Activated T-helper 17 cell treated with anti-CD3 and anti-CD28 coated beads, Interleukin-2, amount 50 U/mL, for 72 hours (primary cell): Measurements from ENCODE around the gene ATL3. TPM values are rescaled to one million over a fixed set of nuclear protein-coding genes. Genes with fewer than 3 reads are reported as not detected.
"Not testable (repeated sequence)": the region's sequence is repeated elsewhere in the genome, so short reads cannot be mapped to it uniquely, and the experiment has no call there.

Source experiments
- ATAC-seq: fragments of 150-1000 bp; cut with Tn5 transposase; replicated peaks from 2 replicates; pipeline ENCODE4 v1.10.0; 2021; ENCODE audit warnings: mild to moderate bottlenecking, moderate library complexity
- H3K27ac Mint-ChIP-seq: one replicate; pipeline ENCODE4 v1.8.0; 2022; ENCODE audit warnings: mixed read lengths
- H3K27me3 Mint-ChIP-seq: one replicate; pipeline ENCODE4 v1.8.0; 2022; ENCODE audit warnings: mixed read lengths
- H3K36me3 Mint-ChIP-seq: one replicate; pipeline ENCODE4 v1.8.0; 2022; ENCODE audit warnings: low read depth, mild to moderate bottlenecking, mixed read lengths
- H3K4me1 Mint-ChIP-seq: one replicate; pipeline ENCODE4 v1.8.0; 2022; ENCODE audit warnings: mixed read lengths
- H3K4me3 Mint-ChIP-seq: one replicate; pipeline ENCODE4 v1.8.0; 2022; ENCODE audit warnings: mild to moderate bottlenecking, mixed read lengths
- H3K9me3 Mint-ChIP-seq: one replicate; pipeline ENCODE4 v1.8.0; 2022; ENCODE audit warnings: mixed read lengths
- total RNA-seq, 2 donors: library from RNA; stranded (reverse); gene quantifications; one replicate each; pipeline ENCODE4 v1.2.3, GENCODE V29; 2022

The ATL3 gene
- total RNA-seq, 2 donors from 2014 or later = 31.1 to 33.3 TPM

GRCh38 chr11:63599211-63600122 is 71.7 kb downstream of the ATL3 start:
- no peaks in the 10 kb centered on the region for H3K4me1 Mint-ChIP-seq
- no peaks in the 10 kb centered on the region for H3K9me3 Mint-ChIP-seq
- no peak overlapping the region for H3K4me3 Mint-ChIP-seq
- no peaks in the 10 kb centered on the region for H3K27me3 Mint-ChIP-seq
- no peak overlapping the region for H3K27ac Mint-ChIP-seq
- ATAC-seq = no peak
- H3K36me3 Mint-ChIP-seq = no peaks in the 10 kb centered on the region

GRCh38 chr11:63598556-63598955 is 72.6 kb downstream of the ATL3 start:
- ATAC-seq = no peak
- Mint-ChIP-seq H3K27ac (no peak overlapping the region), H3K4me1 (no peaks in the 10 kb centered on the region), H3K27me3 (no peaks in the 10 kb centered on the region), H3K4me3 (no peak overlapping the region), H3K9me3 (no peaks in the 10 kb centered on the region), H3K36me3 (no peaks in the 10 kb centered on the region)

GRCh38 chr11:63595296-63595695 is 75.9 kb downstream of the ATL3 start:
- no peaks in the 10 kb centered on the region for H3K36me3 Mint-ChIP-seq
- no peaks in the 10 kb centered on the region for H3K9me3 Mint-ChIP-seq
- H3K4me3 Mint-ChIP-seq = no peak overlapping the region
- ATAC-seq = no peak
- H3K27ac Mint-ChIP-seq = no peak overlapping the region
- no peaks in the 10 kb centered on the region for H3K4me1 Mint-ChIP-seq
- H3K27me3 Mint-ChIP-seq = no peaks in the 10 kb centered on the region

GRCh38 chr11:63592975-63593395 is 78.2 kb downstream of the ATL3 start:
- Mint-ChIP-seq H3K9me3 (no peaks in the 10 kb centered on the region), H3K36me3 (no peaks in the 10 kb centered on the region), H3K4me3 (no peak overlapping the region), H3K4me1 (no peaks in the 10 kb centered on the region), H3K27me3 (no peaks in the 10 kb centered on the region), H3K27ac (no peak overlapping the region)
- no peak for ATAC-seq

- Mint-ChIP-seq H3K4me1 (no peaks in the 10 kb centered on the region), H3K4me3 (no peak overlapping the region), H3K9me3 (no peaks in the 10 kb centered on the region), H3K36me3 (no peaks in the 10 kb centered on the region), H3K27ac (no peak overlapping the region), H3K27me3 (no peaks in the 10 kb centered on the region)
- no peak for ATAC-seq
Measured at GRCh38 chr11:63590024-63590788, 81.0 kb downstream of the ATL3 start.

GRCh38 chr11:63589000-63589399 is 82.2 kb downstream of the ATL3 start:
- H3K4me1 Mint-ChIP-seq = no peaks in the 10 kb centered on the region

GRCh38 chr11:63586451-63587166 is 84.6 kb downstream of the ATL3 start:
- Mint-ChIP-seq H3K27ac (no peak overlapping the region), H3K36me3 (no peaks in the 10 kb centered on the region), H3K4me3 (no peak overlapping the region), H3K9me3 (peaks cover 7% of the 10 kb centered on the region), H3K27me3 (no peaks in the 10 kb centered on the region), H3K4me1 (peaks cover 9% of the 10 kb centered on the region)
- ATAC-seq = no peak

More at GRCh38 chr11:63589000-63589399, 82.2 kb downstream of the ATL3 start:
- H3K27ac Mint-ChIP-seq = no peak overlapping the region
- H3K9me3 Mint-ChIP-seq = no peaks in the 10 kb centered on the region
- H3K36me3 Mint-ChIP-seq = no peaks in the 10 kb centered on the region
- no peaks in the 10 kb centered on the region for H3K27me3 Mint-ChIP-seq
- no peak overlapping the region for H3K4me3 Mint-ChIP-seq
- ATAC-seq = no peak

- Mint-ChIP-seq H3K27ac (no peak overlapping the region), H3K4me1 (peaks cover 9% of the 10 kb centered on the region), H3K4me3 (no peak overlapping the region), H3K36me3 (no peaks in the 10 kb centered on the region), H3K9me3 (peaks cover 16% of the 10 kb centered on the region), H3K27me3 (no peaks in the 10 kb centered on the region)
- ATAC-seq = no peak
Measured at GRCh38 chr11:63583357-63583677, 87.9 kb downstream of the ATL3 start.

- not testable (repeated sequence) for H3K4me3 Mint-ChIP-seq, H3K4me1 Mint-ChIP-seq, ATAC-seq, H3K27ac Mint-ChIP-seq, H3K27me3 Mint-ChIP-seq, H3K36me3 Mint-ChIP-seq
- peaks cover 16% of the 10 kb centered on the region for H3K9me3 Mint-ChIP-seq
Measured at GRCh38 chr11:63581224-63581623, 90.0 kb downstream of the ATL3 start.

- H3K36me3 Mint-ChIP-seq, H3K27ac Mint-ChIP-seq, ATAC-seq, H3K27me3 Mint-ChIP-seq, H3K4me3 Mint-ChIP-seq: not testable (repeated sequence)
- peaks cover 16% of the 10 kb centered on the region for H3K9me3 Mint-ChIP-seq
- peaks cover 22% of the 10 kb centered on the region for H3K4me1 Mint-ChIP-seq
Measured at GRCh38 chr11:63578882-63579281, 92.3 kb downstream of the ATL3 start.

GRCh38 chr11:63574856-63575602 is 96.1 kb downstream of the ATL3 start:
- ATAC-seq = no peak
- Mint-ChIP-seq H3K4me1 (peaks cover 14% of the 10 kb centered on the region), H3K36me3 (no peaks in the 10 kb centered on the region), H3K27me3 (no peaks in the 10 kb centered on the region), H3K4me3 (peak overlapping the region; percentile 71), H3K27ac (peak overlapping the region; percentile 93), H3K9me3 (no peaks in the 10 kb centered on the region)
